Panc1 (cell line): Measurements from ENCODE around the gene BCAS3.
"Not testable (repeated sequence)": the region's sequence is repeated elsewhere in the genome, so short reads cannot be mapped to it uniquely, and the experiment has no call there.

Experiments
- CTCF ChIP-seq: fragments of 450-650 bp; IDR thresholded peaks from 2 replicates; pipeline ENCODE4 v1.5.1; 2017; ENCODE audit warnings: mild to moderate bottlenecking
- REST ChIP-seq, 2 experiments: IDR thresholded peaks; 2 replicates each; pipeline ENCODE4 v1.6.1; 2011 to 2012; ENCODE audit warnings: low read depth in 2 of 2, control low read depth in 1 of 2, low read length in 1 of 2, mild to moderate bottlenecking in 1 of 2, moderate library complexity in 1 of 2; ENCODE audit not compliant: insufficient read depth in 1 of 2
- SIN3A ChIP-seq: IDR thresholded peaks from 2 replicates; pipeline ENCODE4 v1.6.1; 2012; ENCODE audit warnings: low read depth, mild to moderate bottlenecking, low read length, moderate library complexity, borderline replicate concordance; ENCODE audit not compliant: insufficient read depth

- TF ChIP-seq CTCF; REST (IDR thresholded peaks at IDR 0.05; ENCODE audit: insufficient read depth in 1 of 2, low read depth in 2 of 2, low read length in 1 of 2); SIN3A: not testable (repeated sequence)
These were observed 8.9 kb upstream of the BCAS3 start for GRCh38 chr17:60668741-60669140.
